Type B pancreatic cell (in vitro differentiated cells): ENCODE measurements around the gene SMIM26. TPM values are rescaled to one million over a fixed set of nuclear protein-coding genes. Genes with fewer than 3 reads are reported as not detected.
"Not testable (repeated sequence)": the region's sequence is repeated elsewhere in the genome, so short reads cannot be mapped to it uniquely, and the experiment has no call there.

ENCODE experiments used
- DNase-seq: peaks from one replicate; pipeline ENCODE4 v3.0.0; 2021; ENCODE audit warnings: mixed read lengths; ENCODE audit not compliant: unreplicated experiment; ENCODE audit errors: extremely low spot score
- H3K27ac Mint-ChIP-seq: 2 replicates; pipeline ENCODE4 v1.8.0; 2021; ENCODE audit warnings: mild to moderate bottlenecking, mixed read lengths
- H3K27me3 Mint-ChIP-seq: 2 replicates; pipeline ENCODE4 v1.8.0; 2021; ENCODE audit warnings: mixed read lengths
- H3K36me3 Mint-ChIP-seq: 2 replicates; pipeline ENCODE4 v1.8.0; 2021; ENCODE audit warnings: mixed read lengths
- H3K4me1 Mint-ChIP-seq: one replicate; pipeline ENCODE4 v1.8.0; 2021; ENCODE audit warnings: mixed read lengths; ENCODE audit not compliant: unreplicated experiment
- H3K4me3 Mint-ChIP-seq: 2 replicates; pipeline ENCODE4 v1.8.0; 2021; ENCODE audit warnings: mild to moderate bottlenecking, mixed read lengths
- H3K9me3 Mint-ChIP-seq: 2 replicates; pipeline ENCODE4 v1.8.0; 2021; ENCODE audit warnings: mixed read lengths
- CTCF ChIP-seq: fragments of 200-600 bp; sonication (generic); conservative IDR thresholded peaks from 2 replicates; pipeline ENCODE4 v1.5.0; 2021; ENCODE audit warnings: antibody characterized with exemption, mild to moderate bottlenecking
- long read RNA-seq: library from polyadenylated mRNA; unstranded; transcript quantifications from one replicate; pipeline ENCODE4 v2.0.0, GENCODE V29; 2020
- total RNA-seq: library from RNA; stranded (reverse); gene quantifications from 2 replicates; pipeline ENCODE4 v1.2.1, GENCODE V29; 2021; ENCODE audit warnings: low replicate concordance

The SMIM26 gene, protein sequence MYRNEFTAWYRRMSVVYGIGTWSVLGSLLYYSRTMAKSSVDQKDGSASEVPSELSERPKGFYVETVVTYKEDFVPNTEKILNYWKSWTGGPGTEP
- 61.6 and 66.4 TPM in 2 replicates for total RNA-seq
- long read RNA-seq, transcript SMIM26-202 (2 exons, 575 nt) = major isoform, 5 of 8 reads
- long read RNA-seq, partial matches to known transcripts = 0 of 8 reads
- long read RNA-seq, other reads (novel, unspliced or antisense) = 0 of 8 reads

GRCh38 chr20:18566892-18567738 is at the start of gene SMIM26:
TSS of gene SMIM26 (plus strand) at chr20:18567432. CDS start at chr20:18567479, 47 bp downstream.
- Mint-ChIP-seq H3K27ac (peak within 1 kb of the TSS; percentile 98), H3K4me1 (peaks cover 10% of the 10 kb centered on the region), H3K4me3 (peak within 1 kb of the TSS; percentile 93), H3K9me3 (no peaks in the 10 kb centered on the region), H3K27me3 (no peaks in the 10 kb centered on the region), H3K36me3 (peaks cover 17% of the 10 kb centered on the region)
- TF ChIP-seq CTCF = no peak
- DNase-seq = peak; percentile 89

DNA sequence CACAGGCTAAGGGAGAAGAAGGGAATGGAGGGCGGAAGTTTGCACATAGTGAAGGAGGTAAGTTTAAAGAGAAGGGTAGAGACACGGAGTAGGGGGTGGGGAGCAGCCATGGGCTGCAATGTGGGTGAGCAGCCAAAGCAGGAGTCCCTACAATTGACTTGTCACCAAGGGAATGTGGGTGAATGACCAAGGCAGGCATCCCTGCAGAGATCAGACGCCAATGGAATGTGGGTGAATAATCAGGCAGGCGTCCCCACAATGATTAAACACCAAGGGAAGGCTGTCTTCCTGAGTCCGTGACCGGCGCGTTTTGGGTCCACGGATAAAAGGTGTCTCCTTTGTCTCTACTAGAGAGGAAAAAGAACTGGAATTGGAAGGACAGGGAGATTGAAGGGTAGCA is 45.2 kb upstream of the SMIM26 start:
- not testable (repeated sequence) for H3K4me1 Mint-ChIP-seq, H3K9me3 Mint-ChIP-seq, H3K27ac Mint-ChIP-seq, H3K27me3 Mint-ChIP-seq, H3K36me3 Mint-ChIP-seq, DNase-seq, H3K4me3 Mint-ChIP-seq

DNA sequence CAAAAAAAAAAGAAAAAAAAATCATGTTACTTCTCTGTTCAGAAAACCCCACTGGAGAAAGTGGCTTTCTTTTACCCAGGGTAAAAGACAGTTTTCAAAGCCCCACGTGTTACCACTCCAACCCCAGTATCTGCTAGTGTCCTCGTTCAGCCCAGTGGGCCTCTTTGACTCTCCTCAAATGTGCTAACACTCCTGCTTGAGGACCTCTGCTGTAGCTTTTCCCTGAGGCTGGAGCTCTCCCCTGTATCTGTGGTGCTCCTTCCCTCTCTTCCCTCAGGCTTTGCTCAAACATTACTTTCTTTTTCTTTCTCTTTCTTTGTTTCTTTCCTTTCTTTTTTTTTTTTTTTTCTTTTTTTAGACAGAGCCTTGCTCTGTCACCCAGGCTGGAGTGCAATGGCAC is 44.2 kb upstream of the SMIM26 start:
- Mint-ChIP-seq H3K4me1 (no peaks in the 10 kb centered on the region), H3K27ac (no peak overlapping the region), H3K9me3 (no peaks in the 10 kb centered on the region), H3K27me3 (no peaks in the 10 kb centered on the region), H3K36me3 (peaks cover 11% of the 10 kb centered on the region), H3K4me3 (no peak overlapping the region)
- TF ChIP-seq CTCF = no peak
- no peak for DNase-seq

- Mint-ChIP-seq H3K9me3 (no peaks in the 10 kb centered on the region), H3K4me3 (no peak overlapping the region), H3K36me3 (peaks cover 17% of the 10 kb centered on the region), H3K27me3 (no peaks in the 10 kb centered on the region), H3K4me1 (no peaks in the 10 kb centered on the region), H3K27ac (peak overlapping the region; percentile 87)
- TF ChIP-seq CTCF = no peak
- no peak for DNase-seq
These were observed 42.6 kb upstream of the SMIM26 start for GRCh38 chr20:18524646-18525045.

GRCh38 chr20:18526761-18527160 is 40.5 kb upstream of the SMIM26 start:
- H3K36me3 Mint-ChIP-seq = peaks cover 26% of the 10 kb centered on the region
- H3K4me3 Mint-ChIP-seq, DNase-seq, H3K9me3 Mint-ChIP-seq, H3K27me3 Mint-ChIP-seq, H3K4me1 Mint-ChIP-seq, H3K27ac Mint-ChIP-seq: not testable (repeated sequence)

GRCh38 chr20:18527339-18527738 is 39.9 kb upstream of the SMIM26 start:
- no peak for TF ChIP-seq CTCF
- Mint-ChIP-seq H3K27me3 (no peaks in the 10 kb centered on the region), H3K27ac (no peak overlapping the region), H3K36me3 (peaks cover 31% of the 10 kb centered on the region), H3K4me1 (no peaks in the 10 kb centered on the region), H3K9me3 (no peaks in the 10 kb centered on the region), H3K4me3 (no peak overlapping the region)
- no peak for DNase-seq
